Peyer's patch (tissue), 4 donors: Measurements from ENCODE around the gene HDAC9.

ENCODE experiments used
- POLR2A ChIP-seq, 2 donors: fragments of 450-650 bp; IDR thresholded peaks; one replicate each; pipeline ENCODE4 v1.5.1; 2017; ENCODE audit warnings: antibody characterized with exemption in 2 of 2, mild to moderate bottlenecking in 2 of 2, moderate library complexity in 2 of 2
- TF ChIP-seq, protein P1 (sequence below), 6 experiments: fragments of 450-650 bp in 4 of 6; fragments of 200-600 bp in 2 of 6; sonication (generic) in 1 of 6; IDR thresholded peaks; one replicate each; pipeline ENCODE4 v1.5.1; 2017 to 2019; ENCODE audit warnings: antibody characterized with exemption in 6 of 6, mild to moderate bottlenecking in 3 of 6, moderate library complexity in 1 of 6

DNA sequence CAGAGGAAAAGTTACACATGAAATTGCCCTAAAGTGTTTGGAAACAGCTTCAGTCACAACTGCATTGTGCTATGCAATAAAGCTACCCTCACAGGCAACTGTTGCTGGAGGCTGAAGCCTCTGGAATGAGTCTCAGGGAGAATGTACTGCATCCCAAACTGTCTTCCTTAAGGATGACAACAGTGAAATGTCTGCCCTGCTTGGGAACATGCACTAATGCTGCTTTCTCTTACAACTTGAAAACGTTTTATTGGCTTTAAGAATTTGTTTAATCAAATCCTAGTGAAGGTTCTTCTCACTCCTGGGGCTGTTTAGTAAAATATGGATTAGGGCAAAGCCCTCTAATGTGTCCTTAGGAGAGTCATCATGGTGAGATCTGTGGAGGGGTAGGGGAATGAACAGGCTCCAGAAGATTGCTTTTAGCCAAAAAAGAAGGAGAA lies 406.5 kb downstream of the HDAC9 start:
- TF ChIP-seq POLR2A (IDR thresholded peaks at IDR 0.05), result no peak
- TF ChIP-seq, protein P1, sequence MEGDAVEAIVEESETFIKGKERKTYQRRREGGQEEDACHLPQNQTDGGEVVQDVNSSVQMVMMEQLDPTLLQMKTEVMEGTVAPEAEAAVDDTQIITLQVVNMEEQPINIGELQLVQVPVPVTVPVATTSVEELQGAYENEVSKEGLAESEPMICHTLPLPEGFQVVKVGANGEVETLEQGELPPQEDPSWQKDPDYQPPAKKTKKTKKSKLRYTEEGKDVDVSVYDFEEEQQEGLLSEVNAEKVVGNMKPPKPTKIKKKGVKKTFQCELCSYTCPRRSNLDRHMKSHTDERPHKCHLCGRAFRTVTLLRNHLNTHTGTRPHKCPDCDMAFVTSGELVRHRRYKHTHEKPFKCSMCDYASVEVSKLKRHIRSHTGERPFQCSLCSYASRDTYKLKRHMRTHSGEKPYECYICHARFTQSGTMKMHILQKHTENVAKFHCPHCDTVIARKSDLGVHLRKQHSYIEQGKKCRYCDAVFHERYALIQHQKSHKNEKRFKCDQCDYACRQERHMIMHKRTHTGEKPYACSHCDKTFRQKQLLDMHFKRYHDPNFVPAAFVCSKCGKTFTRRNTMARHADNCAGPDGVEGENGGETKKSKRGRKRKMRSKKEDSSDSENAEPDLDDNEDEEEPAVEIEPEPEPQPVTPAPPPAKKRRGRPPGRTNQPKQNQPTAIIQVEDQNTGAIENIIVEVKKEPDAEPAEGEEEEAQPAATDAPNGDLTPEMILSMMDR (IDR thresholded peaks at IDR 0.05), result no peak
